Suppressor macrophage treated with lipopolysaccharide for 4 hours (primary cell): ENCODE measurements around the gene STARD3.

ENCODE experiments used
- DNase-seq: peaks from one replicate; pipeline ENCODE4 v3.0.0-alpha.2; 2020

STARD3 gene

DNA sequence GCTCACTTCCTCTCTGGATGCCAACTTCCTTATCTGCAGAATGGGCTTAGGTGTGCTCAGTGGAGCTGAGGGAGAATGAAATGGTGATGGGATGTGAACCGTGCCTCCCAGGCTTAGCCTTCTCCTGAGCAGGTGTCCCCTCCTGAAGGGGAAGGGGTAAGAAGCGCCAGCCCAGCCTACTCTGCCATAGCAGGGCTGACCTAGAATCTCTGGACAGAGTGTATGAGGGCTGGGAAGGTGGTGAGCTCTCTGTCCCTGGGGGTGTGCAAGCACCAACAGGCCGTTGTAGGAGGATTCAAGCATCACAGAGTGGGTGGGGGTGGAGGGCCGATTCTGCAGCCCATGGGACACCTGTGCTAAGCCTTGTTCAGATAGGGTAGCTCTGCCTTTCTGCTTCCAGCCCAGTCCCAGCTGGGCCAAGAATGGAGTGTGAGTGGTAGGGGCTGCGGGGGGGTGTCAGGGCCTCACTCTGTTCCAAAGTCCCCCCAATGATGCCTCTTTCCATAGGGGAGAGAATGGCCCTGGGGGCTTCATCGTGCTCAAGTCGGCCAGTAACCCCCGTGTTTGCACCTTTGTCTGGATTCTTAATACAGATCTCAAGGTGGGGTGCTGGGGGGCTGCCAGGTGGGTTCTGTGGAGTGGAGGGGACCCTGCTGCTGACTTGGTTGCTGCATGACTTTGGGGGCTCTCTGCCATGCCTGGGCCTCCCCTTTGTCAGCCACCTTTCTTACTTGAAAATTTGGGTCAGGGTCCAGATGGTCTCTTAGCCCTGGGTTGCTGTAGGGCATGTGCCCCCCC is 25.0 kb downstream of the STARD3 start:
- DNase-seq = no peak

DNA sequence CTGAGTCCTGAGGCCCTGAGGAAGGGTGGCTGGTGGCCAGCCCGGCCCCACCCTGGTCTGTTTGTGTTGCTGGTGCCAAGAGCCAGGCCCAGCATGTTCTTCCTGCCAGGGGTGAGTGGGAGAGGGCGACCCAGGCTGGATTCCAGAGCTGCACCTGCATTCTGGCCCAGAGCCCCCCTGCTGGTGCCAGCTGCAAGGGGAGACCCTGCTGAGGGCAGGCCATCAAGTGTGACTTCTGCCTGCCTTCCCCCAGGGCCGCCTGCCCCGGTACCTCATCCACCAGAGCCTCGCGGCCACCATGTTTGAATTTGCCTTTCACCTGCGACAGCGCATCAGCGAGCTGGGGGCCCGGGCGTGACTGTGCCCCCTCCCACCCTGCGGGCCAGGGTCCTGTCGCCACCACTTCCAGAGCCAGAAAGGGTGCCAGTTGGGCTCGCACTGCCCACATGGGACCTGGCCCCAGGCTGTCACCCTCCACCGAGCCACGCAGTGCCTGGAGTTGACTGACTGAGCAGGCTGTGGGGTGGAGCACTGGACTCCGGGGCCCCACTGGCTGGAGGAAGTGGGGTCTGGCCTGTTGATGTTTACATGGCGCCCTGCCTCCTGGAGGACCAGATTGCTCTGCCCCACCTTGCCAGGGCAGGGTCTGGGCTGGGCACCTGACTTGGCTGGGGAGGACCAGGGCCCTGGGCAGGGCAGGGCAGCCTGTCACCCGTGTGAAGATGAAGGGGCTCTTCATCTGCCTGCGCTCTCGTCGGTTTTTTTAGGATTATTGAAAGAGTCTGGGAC is 25.8 kb downstream of the STARD3 start:
- DNase-seq = no peak

GRCh38 chr17:39663340-39663687 is 26.4 kb downstream of the STARD3 start:
- DNase-seq = no peak

DNA sequence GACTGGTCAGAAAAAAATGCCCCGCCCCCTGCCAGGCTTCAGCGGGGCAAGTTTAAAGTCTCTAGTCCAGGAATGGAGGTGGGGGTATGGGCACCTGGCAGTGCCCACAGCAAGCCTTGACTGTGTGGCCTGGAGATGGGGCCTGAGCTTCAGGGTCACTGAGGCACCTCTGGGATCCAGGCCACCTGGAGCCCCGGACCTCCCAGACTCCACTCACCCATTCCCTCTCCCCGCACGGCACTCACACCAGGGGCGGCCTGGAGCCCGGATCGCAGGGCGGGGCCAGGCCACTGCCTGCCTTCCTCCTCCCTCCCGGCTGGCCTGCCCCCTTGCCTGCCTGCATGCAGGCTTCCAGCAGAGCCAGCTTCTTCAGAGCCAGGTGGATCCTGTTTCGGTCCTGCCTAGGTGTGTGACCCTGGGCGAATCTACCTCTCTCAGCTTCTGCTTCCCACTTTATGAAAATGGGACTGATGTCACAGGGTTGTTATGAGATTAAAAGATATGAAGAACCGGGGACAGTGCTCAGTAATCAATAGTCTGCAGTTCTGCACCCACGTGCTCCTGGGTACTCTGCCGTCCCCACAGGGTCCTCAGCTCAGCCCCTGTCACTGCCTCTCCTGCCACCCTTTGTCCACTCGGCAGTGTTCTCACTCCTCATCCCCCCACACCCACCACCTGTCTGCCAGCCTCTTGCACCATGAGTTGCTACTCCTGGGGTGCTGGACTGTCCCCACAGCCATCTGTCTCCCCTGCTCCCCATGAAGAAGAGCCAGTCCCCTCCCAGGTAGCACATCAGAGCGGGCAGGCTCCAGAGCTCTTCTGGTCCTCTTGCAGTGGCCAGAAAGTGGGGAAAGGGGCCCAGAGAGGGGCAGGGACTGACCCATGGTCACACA is 27.0 kb downstream of the STARD3 start:
- DNase-seq = no peak

DNA sequence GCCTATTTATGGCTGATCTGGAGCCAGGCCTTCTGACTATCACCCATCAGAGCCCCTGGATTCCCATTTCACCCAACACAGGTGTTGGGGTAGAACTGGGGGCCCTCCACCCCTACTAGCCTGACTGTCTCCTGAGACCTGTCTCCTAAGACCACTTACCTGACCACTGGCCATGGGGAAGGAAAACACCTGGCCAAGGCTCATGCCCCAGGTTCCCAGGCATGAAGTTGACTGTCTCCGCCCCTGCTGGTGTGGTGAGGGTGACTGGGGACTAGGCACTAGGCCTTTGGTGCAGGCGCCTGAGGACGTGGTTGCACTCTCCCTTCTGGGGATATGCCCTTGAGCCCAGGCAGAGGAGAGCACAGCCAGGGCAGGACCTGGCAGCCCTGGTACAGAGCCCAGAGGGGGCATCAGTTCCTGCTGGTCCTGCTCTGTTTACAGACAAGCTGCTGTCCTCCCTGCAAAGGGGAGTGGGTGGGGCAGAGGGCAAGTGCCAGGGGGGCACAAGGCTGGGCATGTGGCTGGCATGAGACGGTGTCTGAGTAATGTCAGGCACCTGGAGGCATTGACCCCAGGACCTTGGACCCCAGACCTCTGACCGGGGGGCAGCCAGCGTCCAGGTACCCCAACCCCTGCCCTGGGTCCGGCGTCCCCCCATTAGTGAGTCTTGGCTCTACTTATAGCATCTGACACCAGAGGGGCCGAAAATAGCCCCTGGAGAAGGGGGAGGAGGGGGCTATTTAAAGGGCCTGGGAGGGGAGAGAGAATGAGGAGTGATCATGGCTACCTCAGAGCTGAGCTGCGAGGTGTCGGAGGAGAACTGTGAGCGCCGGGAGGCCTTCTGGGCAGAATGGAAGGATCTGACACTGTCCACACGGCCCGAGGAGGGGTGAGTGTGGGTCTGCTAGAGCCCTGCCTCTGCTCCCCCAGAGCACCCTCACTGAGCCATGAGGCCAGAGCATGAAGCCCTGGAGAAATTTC is 27.9 kb downstream of the STARD3 start, which contains the start of gene TCAP:
Gene TCAP (plus strand): TSS at position 769 of the 981 bp plus-strand sequence. CDS start 11 bp downstream, at position 780.
- no peak for DNase-seq

- no peak for DNase-seq
Observed at GRCh38 chr17:39665642-39666224, 28.8 kb downstream of the STARD3 start.

- no peak for DNase-seq
Observed at GRCh38 chr17:39666231-39666600, 29.3 kb downstream of the STARD3 start.

- DNase-seq = no peak
Observed at GRCh38 chr17:39666601-39667261, 29.8 kb downstream of the STARD3 start.

GRCh38 chr17:39667262-39667944 is 30.5 kb downstream of the STARD3 start:
- DNase-seq = no peak

- DNase-seq = peak; percentile 64
Observed at GRCh38 chr17:39667945-39668924, 31.3 kb downstream of the STARD3 start, which contains the start of gene PNMT. Gene PNMT (plus strand): TSS chr17:39668453. CDS start chr17:39668476, 23 bp downstream.

- DNase-seq = no peak
Observed at GRCh38 chr17:39669897-39670735, 33.2 kb downstream of the STARD3 start.

DNA sequence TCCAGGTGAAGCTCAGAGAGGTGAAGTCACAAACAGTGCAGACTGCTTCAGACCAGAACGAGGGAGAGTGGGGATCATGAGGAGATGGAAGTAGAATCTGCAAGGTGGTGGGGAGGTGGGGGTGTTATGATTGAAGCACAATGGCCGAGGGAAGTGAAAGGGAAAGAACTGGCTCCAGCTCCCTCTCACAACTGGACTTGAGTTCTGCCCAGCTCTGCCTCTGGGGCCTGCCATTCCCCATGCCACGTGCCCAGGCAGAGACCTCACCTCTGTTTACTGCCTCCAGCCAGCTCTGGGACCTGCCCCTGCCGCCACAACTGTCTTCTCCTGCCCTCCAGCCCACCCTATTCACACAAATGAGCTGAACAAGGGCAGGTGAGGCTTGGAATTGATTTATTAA is 33.8 kb downstream of the STARD3 start:
- no peak for DNase-seq

- DNase-seq = peak; percentile 20
Observed at GRCh38 chr17:39671651-39672521, 34.9 kb downstream of the STARD3 start.

- no peak for DNase-seq
Observed at GRCh38 chr17:39672522-39673334, 35.8 kb downstream of the STARD3 start.

GRCh38 chr17:39673335-39674081 is 36.6 kb downstream of the STARD3 start:
- no peak for DNase-seq
